A549 (cell line): ENCODE measurements around the gene OXSM. TPM values are rescaled to one million over a fixed set of nuclear protein-coding genes. Genes with fewer than 3 reads are reported as not detected.

Experiments
- polyA plus RNA-seq, 4 experiments: library from polyadenylated mRNA; depleted of rRNA in 3 of 4; stranded (reverse); fragments of >200 nt; fragmentation: RNase III in 1 of 4; extraction: RNeasy Plus Mini Kit Qiagen cat#74134 plus additional on column Dnase treatment in 1 of 4; gene quantifications; 2 replicates in 3 of 4; 3 replicates in 1 of 4; pipeline ENCODE4 v1.2.3, GENCODE V29; 2011 to 2017
- TF ChIP-seq, protein P1 (sequence below): fragments of 200-600 bp; sonication (generic); IDR thresholded peaks from 2 replicates; pipeline ENCODE4 v1.6.1; 2016; ENCODE audit warnings: antibody characterized with exemption, mild to moderate bottlenecking, moderate library complexity

OXSM gene
- polyA plus RNA-seq, 2 of the 4 experiments (the other 2 are of a cell fraction) = 19.1 to 43.9 TPM

- TF ChIP-seq, protein P1, sequence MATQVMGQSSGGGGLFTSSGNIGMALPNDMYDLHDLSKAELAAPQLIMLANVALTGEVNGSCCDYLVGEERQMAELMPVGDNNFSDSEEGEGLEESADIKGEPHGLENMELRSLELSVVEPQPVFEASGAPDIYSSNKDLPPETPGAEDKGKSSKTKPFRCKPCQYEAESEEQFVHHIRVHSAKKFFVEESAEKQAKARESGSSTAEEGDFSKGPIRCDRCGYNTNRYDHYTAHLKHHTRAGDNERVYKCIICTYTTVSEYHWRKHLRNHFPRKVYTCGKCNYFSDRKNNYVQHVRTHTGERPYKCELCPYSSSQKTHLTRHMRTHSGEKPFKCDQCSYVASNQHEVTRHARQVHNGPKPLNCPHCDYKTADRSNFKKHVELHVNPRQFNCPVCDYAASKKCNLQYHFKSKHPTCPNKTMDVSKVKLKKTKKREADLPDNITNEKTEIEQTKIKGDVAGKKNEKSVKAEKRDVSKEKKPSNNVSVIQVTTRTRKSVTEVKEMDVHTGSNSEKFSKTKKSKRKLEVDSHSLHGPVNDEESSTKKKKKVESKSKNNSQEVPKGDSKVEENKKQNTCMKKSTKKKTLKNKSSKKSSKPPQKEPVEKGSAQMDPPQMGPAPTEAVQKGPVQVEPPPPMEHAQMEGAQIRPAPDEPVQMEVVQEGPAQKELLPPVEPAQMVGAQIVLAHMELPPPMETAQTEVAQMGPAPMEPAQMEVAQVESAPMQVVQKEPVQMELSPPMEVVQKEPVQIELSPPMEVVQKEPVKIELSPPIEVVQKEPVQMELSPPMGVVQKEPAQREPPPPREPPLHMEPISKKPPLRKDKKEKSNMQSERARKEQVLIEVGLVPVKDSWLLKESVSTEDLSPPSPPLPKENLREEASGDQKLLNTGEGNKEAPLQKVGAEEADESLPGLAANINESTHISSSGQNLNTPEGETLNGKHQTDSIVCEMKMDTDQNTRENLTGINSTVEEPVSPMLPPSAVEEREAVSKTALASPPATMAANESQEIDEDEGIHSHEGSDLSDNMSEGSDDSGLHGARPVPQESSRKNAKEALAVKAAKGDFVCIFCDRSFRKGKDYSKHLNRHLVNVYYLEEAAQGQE = no peak
Measured at GRCh38 chr3:25843332-25843731, 53.4 kb downstream of the OXSM start (continued).

Other genes with a start within 250 kb of the OXSM start
- gene TOP2B, start 125.2 kb upstream of the OXSM start, polyA plus RNA-seq (2011; rRNA removed) = 85.5 and 95.7 TPM in 2 replicates
- 65.7 to 67.5 TPM (median 65.8 TPM) in 3 replicates for gene TOP2B, start 125.2 kb upstream of the OXSM start, polyA plus RNA-seq (2017; fragmentation: RNase III; extraction: RNeasy Plus Mini Kit Qiagen cat#74134 plus additional on column Dnase treatment)
- 29.2 and 46.3 TPM in 2 replicates for gene NGLY1, start 6.6 kb upstream of the OXSM start, polyA plus RNA-seq (2011; rRNA removed)
- 25.2 to 27.5 TPM (median 25.4 TPM) in 3 replicates for gene NGLY1, start 6.6 kb upstream of the OXSM start, polyA plus RNA-seq (2017; fragmentation: RNase III; extraction: RNeasy Plus Mini Kit Qiagen cat#74134 plus additional on column Dnase treatment)